Osteocyte (in vitro differentiated cells): ENCODE measurements around the gene FNDC3B. TPM values are rescaled to one million over a fixed set of nuclear protein-coding genes. Genes with fewer than 3 reads are reported as not detected.

Source experiments
- DNase-seq: peaks from one replicate; pipeline ENCODE4 v3.0.0; 2021; ENCODE audit warnings: mixed read lengths; ENCODE audit not compliant: unreplicated experiment; ENCODE audit errors: extremely low spot score
- H3K27ac Mint-ChIP-seq: one replicate; pipeline ENCODE4 v1.8.0; 2021; ENCODE audit warnings: mild to moderate bottlenecking, mixed read lengths; ENCODE audit not compliant: unreplicated experiment
- H3K27me3 Mint-ChIP-seq: one replicate; pipeline ENCODE4 v1.8.0; 2021; ENCODE audit warnings: mixed read lengths; ENCODE audit not compliant: unreplicated experiment
- H3K36me3 Mint-ChIP-seq: one replicate; pipeline ENCODE4 v1.8.0; 2021; ENCODE audit warnings: mixed read lengths; ENCODE audit not compliant: unreplicated experiment
- H3K4me1 Mint-ChIP-seq: one replicate; pipeline ENCODE4 v1.8.0; 2021; ENCODE audit warnings: mixed read lengths; ENCODE audit not compliant: unreplicated experiment
- H3K4me3 Mint-ChIP-seq: one replicate; pipeline ENCODE4 v1.8.0; 2021; ENCODE audit warnings: mild to moderate bottlenecking, moderate library complexity, mixed read lengths; ENCODE audit not compliant: unreplicated experiment
- H3K9me3 Mint-ChIP-seq: one replicate; pipeline ENCODE4 v1.8.0; 2021; ENCODE audit warnings: mixed read lengths; ENCODE audit not compliant: unreplicated experiment
- total RNA-seq: library from RNA; stranded (reverse); gene quantifications from 2 replicates; pipeline ENCODE4 v1.2.1, GENCODE V29; 2021
- TF ChIP-seq, protein P1 (sequence below): fragments of 200-600 bp; sonication (generic); IDR thresholded peaks from 2 replicates; pipeline ENCODE4 v1.5.0; 2021; ENCODE audit warnings: antibody characterized with exemption, mild to moderate bottlenecking, moderate library complexity

FNDC3B gene
- total RNA-seq, 1 donor from 2014 or later = 240 TPM

DNA sequence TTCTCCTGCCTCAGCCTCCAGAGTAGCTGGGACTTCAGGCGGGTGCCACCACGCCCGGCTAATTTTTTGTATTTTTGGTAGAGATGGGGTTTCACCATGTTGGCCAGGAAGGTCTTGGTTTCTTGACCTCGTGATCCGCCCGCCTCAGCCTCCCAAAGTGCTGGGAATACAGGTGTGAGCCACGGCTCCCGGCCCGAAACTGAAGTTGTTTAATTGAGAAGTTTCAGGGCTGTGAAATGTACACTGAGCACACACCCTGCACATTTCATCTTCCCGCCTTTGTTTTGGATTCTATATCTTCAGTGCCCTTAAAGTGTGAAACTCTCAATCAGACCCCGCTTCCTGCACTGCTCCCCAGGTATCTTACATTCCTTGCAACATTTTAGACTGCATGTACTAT, 149.1 kb downstream of the FNDC3B start:
- DNase-seq = no peak
- Mint-ChIP-seq H3K4me3 (no peak overlapping the region), H3K4me1 (peaks cover 27% of the 10 kb centered on the region), H3K27me3 (no peaks in the 10 kb centered on the region), H3K9me3 (no peaks in the 10 kb centered on the region), H3K36me3 (peaks cover 2% of the 10 kb centered on the region), H3K27ac (no peak overlapping the region)
- TF ChIP-seq, protein P1, sequence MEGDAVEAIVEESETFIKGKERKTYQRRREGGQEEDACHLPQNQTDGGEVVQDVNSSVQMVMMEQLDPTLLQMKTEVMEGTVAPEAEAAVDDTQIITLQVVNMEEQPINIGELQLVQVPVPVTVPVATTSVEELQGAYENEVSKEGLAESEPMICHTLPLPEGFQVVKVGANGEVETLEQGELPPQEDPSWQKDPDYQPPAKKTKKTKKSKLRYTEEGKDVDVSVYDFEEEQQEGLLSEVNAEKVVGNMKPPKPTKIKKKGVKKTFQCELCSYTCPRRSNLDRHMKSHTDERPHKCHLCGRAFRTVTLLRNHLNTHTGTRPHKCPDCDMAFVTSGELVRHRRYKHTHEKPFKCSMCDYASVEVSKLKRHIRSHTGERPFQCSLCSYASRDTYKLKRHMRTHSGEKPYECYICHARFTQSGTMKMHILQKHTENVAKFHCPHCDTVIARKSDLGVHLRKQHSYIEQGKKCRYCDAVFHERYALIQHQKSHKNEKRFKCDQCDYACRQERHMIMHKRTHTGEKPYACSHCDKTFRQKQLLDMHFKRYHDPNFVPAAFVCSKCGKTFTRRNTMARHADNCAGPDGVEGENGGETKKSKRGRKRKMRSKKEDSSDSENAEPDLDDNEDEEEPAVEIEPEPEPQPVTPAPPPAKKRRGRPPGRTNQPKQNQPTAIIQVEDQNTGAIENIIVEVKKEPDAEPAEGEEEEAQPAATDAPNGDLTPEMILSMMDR = no peak

DNA sequence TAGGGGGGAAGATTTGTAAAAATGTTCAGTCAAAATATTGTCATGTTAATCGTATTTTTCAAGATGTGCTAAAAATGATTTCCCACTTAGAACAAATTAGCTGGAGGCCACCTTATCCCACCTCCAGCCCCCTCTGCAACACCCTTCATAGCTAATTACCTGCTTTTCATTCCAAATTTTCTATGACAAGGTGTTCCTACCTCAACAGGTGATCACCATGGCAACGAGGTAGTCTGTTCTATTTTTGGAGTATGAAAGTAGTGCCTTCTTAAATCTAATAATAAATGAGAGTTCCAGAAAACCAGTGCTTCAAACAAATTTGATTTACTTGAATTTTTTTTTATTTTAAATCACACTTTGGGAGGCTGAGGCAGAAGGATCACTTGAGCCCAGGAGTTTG, 149.8 kb downstream of the FNDC3B start:
- H3K27ac Mint-ChIP-seq = no peak overlapping the region
- H3K36me3 Mint-ChIP-seq = peaks cover 2% of the 10 kb centered on the region
- TF ChIP-seq, protein P1 = no peak

DNA sequence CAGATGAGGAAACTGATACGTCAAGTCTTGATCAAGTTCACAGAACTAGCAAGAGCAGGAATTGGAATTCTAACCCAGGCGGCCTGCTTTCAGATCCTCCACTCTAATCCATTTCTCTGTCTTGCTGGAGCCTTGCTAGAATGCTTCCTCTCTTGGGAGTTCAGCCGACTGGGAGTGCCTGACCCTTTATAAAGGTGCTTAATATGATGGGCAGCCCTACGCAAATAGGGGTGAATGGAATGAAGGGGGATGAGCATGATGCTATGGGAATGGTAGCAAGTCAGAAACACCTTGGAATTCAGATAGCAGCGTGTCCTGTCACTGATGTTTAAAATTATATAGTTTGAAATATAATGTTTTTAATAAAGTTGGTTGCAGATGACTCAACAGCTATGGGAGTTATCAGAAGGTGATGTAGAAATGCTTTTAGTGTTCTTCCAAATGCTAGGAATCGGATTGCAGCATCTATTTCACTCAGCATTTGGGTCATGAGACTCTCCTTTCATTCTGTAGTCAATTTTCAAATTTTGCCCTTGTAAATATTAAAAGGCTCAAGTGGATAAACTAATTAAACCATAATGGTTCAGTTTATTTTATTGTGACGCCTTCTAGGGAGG, 150.7 kb downstream of the FNDC3B start:
- Mint-ChIP-seq H3K4me3 (no peak overlapping the region), H3K27me3 (no peaks in the 10 kb centered on the region), H3K27ac (peak overlapping the region; percentile 60), H3K36me3 (peaks cover 5% of the 10 kb centered on the region), H3K9me3 (no peaks in the 10 kb centered on the region), H3K4me1 (peaks cover 27% of the 10 kb centered on the region)
- TF ChIP-seq, protein P1 = no peak
- DNase-seq = no peak

More for the DNA sequence above, 149.8 kb downstream of the FNDC3B start:
- Mint-ChIP-seq H3K4me3 (no peak overlapping the region), H3K27me3 (no peaks in the 10 kb centered on the region), H3K9me3 (no peaks in the 10 kb centered on the region), H3K4me1 (peaks cover 27% of the 10 kb centered on the region)
- no peak for DNase-seq

- Mint-ChIP-seq H3K9me3 (no peaks in the 10 kb centered on the region), H3K4me3 (no peak overlapping the region), H3K27me3 (no peaks in the 10 kb centered on the region), H3K36me3 (peaks cover 5% of the 10 kb centered on the region), H3K4me1 (peaks cover 34% of the 10 kb centered on the region), H3K27ac (no peak overlapping the region)
- no peak for DNase-seq
- TF ChIP-seq, protein P1 = no peak
Measured at GRCh38 chr3:172190980-172191379, 151.6 kb downstream of the FNDC3B start.

GRCh38 chr3:172191629-172192028, 152.3 kb downstream of the FNDC3B start:
- H3K4me3 Mint-ChIP-seq = no peak overlapping the region
- H3K36me3 Mint-ChIP-seq = peaks cover 3% of the 10 kb centered on the region
- DNase-seq = no peak
- H3K4me1 Mint-ChIP-seq = peaks cover 38% of the 10 kb centered on the region
- H3K9me3 Mint-ChIP-seq = no peaks in the 10 kb centered on the region
- no peaks in the 10 kb centered on the region for H3K27me3 Mint-ChIP-seq
- peak overlapping the region; percentile 45 for H3K27ac Mint-ChIP-seq
- TF ChIP-seq, protein P1 = no peak
